Glomerular endothelial cell (primary cell): ENCODE results near the gene ADD3. TPM values are rescaled to one million over a fixed set of nuclear protein-coding genes. Genes with fewer than 3 reads are reported as not detected.
"Not testable (repeated sequence)": the region's sequence is repeated elsewhere in the genome, so short reads cannot be mapped to it uniquely, and the experiment has no call there.

ENCODE experiments used
- DNase-seq: peaks from one replicate; pipeline ENCODE4 v3.0.0-alpha.2; 2011; ENCODE audit warnings: low read depth, low spot score; ENCODE audit errors: extremely low read depth
- total RNA-seq: library from RNA; depleted of rRNA; stranded (reverse); fragments of >200 nt; gene quantifications from 2 replicates; pipeline ENCODE4 v1.2.3, GENCODE V29; 2015

The ADD3 gene
- total RNA-seq, 1 donor from 2014 or later = 99.2 TPM

DNA sequence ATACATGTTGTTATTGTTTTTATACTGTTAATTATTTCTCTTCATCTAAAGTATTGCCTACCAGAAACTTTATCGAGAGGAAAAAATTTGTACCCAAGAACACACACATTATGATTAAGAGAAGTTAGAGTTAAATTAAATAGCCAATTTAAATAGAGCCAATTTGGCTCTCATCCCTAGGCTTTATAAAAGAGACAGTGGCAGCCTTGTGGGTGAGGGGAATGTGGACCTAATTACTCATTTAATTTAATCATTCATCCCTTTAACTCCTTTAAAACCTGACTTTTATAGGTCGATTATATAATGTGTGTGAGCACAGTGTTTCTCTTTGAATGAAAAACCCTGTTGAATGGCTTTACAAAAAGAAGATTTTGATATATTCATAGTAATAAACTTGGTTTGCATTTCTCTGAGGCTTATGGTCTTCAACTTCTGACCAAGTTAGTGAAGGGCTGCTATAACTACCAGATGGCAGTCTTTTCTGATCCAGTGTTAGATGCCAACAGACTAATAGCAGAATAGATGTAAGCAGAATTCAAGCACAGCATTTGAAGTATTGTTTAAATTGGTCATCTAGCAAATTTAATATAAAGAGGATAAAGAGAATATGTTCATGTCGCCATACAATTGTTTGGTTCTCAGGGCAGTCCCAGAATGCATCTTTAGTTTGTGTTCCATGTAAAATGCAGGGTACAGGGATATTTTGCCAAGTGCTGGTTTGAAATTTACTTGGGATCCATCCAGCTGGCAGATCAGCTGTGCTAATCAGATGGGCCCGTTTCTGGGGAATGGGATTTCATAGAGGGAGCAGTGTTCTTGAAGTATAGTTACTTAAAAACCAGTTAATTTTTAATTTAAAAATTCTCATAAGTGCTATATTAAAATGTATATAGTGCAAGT is 25.3 kb downstream of the ADD3 start:
- DNase-seq = no peak

DNA sequence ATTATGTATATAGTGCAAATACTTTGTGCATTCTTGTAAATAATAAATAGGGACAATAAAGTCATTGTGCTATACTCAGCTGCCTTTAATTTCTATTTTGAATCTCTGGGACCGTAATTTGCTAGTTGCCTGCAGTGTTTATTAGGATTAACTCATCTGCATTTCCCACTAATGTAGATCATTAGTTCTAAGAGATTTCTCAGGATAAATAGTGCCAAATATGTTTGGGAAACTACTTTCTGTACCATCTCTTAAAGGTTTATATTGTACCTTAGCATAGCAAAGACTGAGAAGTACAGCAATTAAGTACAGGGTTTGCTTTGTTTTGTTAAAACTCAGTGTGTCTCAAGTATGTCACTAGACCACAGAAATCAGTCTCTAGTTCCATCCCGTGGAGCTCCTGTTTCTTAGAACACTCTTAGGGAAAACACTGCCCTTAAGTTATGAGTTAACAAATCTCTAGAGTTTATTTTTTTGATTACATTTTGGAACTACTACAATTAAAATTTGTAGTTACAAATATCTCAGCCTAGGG is 26.0 kb downstream of the ADD3 start:
- no peak for DNase-seq

GRCh38 chr10:110034596-110034995 is 26.8 kb downstream of the ADD3 start:
- DNase-seq = no peak

GRCh38 chr10:110035070-110035921 is 27.5 kb downstream of the ADD3 start:
- DNase-seq = no peak

DNA sequence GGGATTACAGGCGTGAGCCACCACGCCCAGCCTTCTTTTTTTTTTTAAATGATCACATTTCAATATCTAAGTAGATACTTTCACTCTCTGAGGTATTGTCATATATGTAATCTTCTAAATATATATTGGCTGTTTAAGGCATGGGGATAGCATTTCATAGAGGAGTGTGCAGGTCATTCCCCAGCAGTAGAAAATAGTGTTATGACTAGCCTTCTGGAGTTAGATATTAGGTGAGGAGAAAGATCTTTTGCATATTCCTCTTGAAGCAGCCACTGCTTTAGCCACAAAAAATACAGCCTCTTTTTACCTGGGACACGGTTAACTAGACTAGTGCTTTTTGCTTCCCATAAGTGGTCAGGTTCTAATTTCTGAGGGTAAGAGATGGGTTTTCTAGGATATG is 28.9 kb downstream of the ADD3 start:
- no peak for DNase-seq

- no peak for DNase-seq
These were observed 31.5 kb downstream of the ADD3 start for GRCh38 chr10:110039254-110039653.

- DNase-seq = no peak
These were observed 32.3 kb downstream of the ADD3 start for GRCh38 chr10:110040108-110040507.

DNA sequence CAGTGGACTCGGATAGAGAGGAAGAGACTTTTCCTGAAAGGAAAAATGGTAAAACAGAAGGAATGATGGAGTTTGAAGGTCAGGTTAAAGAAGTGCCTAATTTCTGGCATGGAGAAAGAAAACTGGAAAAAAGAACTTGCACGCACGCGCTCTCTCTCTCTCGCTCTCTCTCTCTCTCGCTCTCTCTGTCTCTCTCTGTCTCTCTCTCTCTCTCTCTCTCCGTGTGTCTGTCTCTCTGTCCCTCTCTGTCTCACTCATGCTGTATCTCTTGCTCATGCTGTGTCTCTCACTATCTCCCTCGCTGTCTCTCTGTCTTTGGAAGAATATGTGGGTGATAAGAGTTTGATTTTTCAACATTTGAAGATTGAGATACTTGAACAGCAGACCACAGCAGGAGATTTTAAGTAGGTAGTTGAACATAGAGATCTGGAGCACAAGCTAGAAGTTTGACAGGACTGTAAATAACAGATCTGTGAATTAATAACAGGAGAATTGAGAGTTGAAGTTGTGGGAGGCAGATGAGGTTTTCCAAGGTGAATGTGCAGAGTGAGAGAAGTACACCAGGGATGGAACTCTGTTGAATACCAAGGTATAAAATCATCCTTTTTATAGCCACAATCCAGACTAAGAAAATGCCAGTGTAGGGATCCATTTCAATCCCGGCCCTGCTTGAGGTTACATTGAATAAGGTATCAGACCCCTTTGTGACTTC is 33.1 kb downstream of the ADD3 start:
- no peak for DNase-seq

DNA sequence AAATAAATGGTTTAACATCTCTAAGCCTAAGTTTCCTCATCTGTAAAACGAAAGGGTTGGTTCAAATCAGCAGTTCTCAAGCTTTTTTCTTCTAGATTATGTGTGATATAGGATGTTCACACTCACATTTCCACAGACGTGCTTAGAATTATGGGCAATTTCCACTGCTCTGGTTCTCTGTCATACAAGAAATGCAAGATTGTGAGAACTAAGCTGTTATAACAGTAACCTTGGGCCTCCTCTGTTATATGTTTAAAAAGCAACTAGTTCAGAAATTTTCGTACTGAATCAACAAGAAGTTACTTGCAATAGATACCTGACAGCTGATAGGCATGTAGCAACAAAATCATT is 33.7 kb downstream of the ADD3 start:
- DNase-seq = no peak

GRCh38 chr10:110042181-110042580 is 34.4 kb downstream of the ADD3 start:
- no peak for DNase-seq

DNA sequence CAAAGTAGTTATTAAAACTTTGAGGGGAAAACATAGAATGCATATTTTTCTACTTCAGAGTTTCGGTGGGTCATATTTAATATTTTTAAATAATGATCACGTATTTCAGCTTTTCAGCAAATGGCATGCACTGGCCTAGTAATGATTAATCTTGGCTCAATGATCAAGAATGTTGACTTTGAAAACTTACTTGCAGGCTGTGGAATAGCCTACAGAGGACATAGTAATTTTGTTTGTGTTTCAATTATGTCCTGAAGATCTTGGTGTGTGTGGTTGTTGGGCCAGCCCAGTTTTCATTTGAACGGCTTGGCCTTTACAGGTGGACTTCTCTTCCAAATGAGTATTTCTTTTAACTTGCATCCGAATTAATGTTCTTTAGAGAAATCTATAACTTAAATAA is 35.1 kb downstream of the ADD3 start:
- DNase-seq = no peak

DNA sequence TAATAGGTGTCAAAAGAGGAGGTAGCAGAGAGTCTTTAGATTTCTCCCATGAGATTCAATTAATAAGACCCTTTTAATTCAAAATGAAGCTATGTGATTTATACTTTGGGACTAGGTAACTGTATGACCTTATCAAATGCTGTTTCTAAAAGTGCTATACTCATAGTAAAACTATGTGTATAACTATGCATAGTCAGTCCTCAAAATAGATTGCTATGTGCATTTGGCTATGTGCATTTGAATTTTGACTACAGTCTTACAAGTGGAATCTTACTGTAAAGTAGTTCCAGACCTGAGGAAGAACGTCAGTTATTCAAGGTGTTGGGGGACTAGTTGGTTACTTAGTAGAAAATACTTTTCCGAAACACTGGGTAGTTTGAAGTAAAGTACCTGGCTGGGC is 36.9 kb downstream of the ADD3 start:
- no peak for DNase-seq

DNA sequence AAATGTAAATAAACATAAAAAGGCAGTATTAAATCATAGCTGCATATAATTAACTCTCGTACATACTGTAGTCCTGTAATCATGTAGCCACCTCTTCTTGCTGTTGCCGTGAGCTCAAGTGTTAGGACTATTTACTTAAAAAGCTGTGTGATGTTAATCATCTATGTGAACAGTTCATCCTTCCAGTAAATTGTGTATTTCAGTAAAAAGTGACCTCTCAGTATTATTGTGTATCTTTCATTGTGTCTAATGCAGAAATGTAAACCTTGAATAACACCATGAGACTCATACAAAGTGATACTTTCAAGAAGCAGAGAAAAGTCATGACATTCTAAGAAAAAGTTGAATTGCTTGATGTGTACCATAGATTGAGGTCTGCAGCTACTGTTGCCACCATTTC is 38.0 kb downstream of the ADD3 start:
- DNase-seq = no peak

DNA sequence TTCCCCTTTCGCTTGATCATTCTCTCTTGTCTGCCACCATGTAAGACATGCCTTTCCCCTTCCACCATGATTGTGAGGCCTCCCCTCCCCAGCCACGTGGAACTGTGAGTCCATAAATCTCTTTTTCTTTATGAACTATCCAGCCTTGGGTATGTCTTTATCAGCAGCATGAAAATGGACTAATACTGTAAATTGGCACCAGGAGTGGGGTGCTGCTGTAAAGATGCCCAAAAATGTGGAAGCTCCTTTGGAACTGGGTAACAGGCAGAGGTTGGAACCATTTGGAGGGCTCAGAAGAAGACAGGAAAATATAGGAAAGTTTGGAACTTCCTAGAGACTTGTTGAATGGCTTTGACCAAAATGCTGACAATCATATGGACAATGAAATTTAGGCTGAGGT is 40.4 kb downstream of the ADD3 start:
- not testable (repeated sequence) for DNase-seq

GRCh38 chr10:110048781-110049180 is 41.0 kb downstream of the ADD3 start:
- DNase-seq = no peak

DNA sequence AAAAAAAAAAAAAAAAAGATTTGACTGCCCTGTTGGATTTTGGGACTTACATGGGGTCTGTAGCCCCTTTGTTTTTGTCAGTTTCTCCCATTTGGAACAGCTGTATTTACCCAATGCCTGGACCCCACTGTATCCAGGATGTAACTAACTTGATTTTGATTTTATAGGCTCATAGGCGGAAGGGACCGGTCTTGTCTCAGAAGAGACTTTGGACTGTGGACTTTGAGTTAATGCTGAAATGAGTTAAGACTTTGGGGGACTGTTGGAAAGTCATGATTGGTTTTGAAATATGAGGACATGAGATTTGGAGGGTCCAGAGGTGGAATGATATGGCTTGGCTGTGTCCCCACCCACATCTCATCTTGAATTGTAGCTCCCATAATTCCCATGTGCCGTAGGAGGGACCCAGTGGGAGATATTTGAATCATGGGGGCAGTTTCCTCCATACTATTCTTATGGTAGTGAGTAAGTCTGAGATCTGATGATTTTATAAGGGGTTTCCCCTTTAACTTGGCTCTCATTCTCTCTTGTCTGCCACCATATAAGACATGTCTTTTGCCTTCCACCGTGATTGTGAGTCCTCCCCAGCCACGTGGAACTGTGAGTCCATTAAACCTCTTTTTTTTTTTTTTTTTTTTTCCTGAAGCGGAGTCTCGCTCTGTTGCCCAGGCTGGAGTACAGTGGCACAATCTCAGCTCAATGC is 42.3 kb downstream of the ADD3 start:
- not testable (repeated sequence) for DNase-seq

DNA sequence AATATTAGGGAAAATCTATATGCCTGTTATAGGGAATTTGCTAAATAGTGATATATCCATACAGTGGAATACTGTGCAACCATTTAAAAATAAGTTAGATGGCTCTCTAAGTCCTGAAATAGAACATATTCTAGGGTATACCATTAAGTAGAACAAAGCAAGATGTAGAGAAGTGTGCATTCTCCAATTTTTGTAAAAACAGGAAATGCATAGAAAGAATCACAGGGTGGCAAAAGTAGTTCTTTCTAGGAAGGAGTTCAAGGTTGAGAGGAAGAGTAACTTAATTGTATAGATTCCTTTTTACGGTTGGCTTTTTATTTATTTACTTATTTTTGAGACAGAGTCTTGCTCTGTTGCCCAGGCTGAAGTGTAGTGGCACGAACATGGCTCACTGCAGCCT is 43.7 kb downstream of the ADD3 start:
- no peak for DNase-seq

GRCh38 chr10:110052916-110053315 is 45.1 kb downstream of the ADD3 start:
- DNase-seq = no peak

DNA sequence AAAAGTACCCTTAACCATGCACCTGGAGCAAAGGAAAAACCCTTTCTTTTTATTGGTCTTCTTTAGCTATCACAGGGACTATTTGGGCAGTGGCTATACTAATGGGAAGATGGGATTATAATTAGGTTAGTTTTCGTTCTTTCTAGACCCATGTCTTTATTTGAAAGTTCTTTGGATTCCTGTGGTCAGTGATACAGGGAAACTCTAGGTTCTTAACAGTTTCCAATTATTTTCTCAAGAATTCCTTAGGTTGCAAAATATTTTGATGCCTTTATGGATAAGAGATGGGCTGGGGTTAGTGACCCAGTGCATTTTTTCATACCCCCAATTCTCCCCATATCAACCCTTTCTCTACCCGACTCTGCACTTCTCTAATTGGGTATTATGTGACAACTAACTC is 49.0 kb downstream of the ADD3 start:
- no peak for DNase-seq

DNA sequence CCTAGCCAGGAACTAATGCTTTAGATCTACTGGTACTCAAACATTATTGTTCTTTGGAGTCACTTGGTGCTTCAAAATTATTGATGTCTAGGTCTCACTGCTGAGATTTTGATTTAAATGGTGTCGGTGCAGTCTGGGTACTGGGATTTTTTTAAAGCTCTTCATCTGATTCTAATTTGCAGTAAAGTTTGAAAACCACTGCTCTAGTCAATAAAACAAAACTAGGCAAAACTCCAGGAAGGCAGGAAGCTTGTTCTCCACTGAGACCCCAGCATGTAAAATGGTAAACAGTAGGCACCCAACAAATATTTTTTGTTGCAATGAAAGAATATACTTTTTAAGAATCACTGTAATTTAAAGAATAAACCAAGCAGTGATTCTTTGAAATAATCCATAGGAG is 49.7 kb downstream of the ADD3 start:
- no peak for DNase-seq
